ENCODE measurements around the gene PCNX2.

Gene PCNX2

DNA sequence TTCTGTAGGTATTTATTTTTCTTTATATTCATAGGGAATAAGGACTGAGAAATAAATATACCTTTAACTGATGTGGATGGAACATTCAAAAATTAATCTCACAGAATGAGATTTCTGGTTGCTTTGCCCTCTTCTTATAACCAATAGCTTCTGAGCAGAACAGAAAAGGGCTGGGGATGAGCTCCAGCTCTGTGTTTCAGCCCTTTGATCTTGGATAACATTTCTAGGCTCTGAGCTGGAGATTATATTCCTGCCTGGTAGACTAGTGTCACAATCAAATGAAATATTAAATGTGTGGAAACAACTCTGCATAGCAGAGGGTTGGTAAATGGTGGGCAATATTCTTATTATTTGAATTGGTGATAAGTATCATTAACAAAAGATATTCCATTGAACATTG is 46.6 kb upstream of the PCNX2 start (continued):
- TF ChIP-seq KLF9 (tag by site-specific recombination; IDR thresholded peaks at IDR 0.05; ENCODE audit: low read depth) (no peak), ZFP41 (tag by site-specific recombination; IDR thresholded peaks at IDR 0.05; ENCODE audit: borderline replicate concordance) (no peak), ZSCAN16 (tag by site-specific recombination; IDR thresholded peaks at IDR 0.05) (no peak), ZNF544 (tag by site-specific recombination; IDR thresholded peaks at IDR 0.05) (no peak), ZNF776 (tag by site-specific recombination; IDR thresholded peaks at IDR 0.05; ENCODE audit: borderline replicate concordance) (no peak), KLF8 (tag by site-specific recombination; IDR thresholded peaks at IDR 0.05) (no peak)
- TF ChIP-seq, protein P1, sequence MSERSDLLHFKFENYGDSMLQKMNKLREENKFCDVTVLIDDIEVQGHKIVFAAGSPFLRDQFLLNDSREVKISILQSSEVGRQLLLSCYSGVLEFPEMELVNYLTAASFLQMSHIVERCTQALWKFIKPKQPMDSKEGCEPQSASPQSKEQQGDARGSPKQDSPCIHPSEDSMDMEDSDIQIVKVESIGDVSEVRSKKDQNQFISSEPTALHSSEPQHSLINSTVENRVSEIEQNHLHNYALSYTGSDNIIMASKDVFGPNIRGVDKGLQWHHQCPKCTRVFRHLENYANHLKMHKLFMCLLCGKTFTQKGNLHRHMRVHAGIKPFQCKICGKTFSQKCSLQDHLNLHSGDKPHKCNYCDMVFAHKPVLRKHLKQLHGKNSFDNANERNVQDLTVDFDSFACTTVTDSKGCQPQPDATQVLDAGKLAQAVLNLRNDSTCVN (tag by site-specific recombination; optimal IDR thresholded peaks at IDR 0.05), result no peak

DNA sequence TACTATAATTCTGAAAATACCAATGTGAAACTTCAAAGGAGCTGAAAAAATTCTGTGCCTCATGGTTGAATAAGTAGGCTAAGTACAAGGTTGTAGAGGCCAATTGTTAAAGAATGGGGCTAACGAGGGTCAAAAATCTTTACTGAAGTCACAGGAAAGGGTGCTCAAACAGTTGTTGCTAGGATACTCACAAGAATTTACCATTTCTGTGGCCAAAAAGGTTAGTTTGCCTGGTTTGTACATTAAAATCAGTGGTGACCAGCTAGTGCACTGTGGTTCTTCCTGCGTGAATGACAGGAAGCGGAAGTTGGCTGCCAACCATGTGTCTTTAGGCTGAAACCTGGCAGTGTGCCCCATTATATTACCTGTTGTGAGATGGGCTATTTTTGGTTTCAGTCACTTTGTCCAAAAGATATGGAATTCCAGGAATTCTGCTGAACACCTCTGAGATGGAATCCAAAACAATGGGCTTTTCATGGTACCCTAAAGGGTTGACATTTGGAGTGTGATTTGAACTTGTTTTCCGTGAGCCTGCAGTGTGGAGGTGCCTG is 45.5 kb upstream of the PCNX2 start:
- Histone ChIP-seq H3K36me3 (ENCODE audit: control insufficient read depth in 2 of 2, insufficient read depth in 1 of 2, low read length in 2 of 2) (no peaks in the 10 kb centered on the region; a peak in 1 of 3 replicates), H3K9me3 (ENCODE audit: control insufficient read depth, insufficient read depth, low read depth, low read length) (no peaks in the 10 kb centered on the region), H3K4me1 (ENCODE audit: control insufficient read depth, insufficient read depth, low read length) (peaks cover 33% of the 10 kb centered on the region), H3K27ac (ENCODE audit: extremely low read depth, low read depth, low read length) (no peak overlapping the region), H3K4me3 (ENCODE audit: low read depth, low read length) (no peak overlapping the region)
- CTCF ChIA-PET, result interaction anchor here (0.9 to 1.3 kb wide), 3 partner anchors 8 to 23 kb away, joined by 3 to 4 read pairs (median 4); no protein-coding TSS in a partner anchor
- POLR2A ChIA-PET, result no interaction called here
- TF ChIP-seq, protein P2, sequence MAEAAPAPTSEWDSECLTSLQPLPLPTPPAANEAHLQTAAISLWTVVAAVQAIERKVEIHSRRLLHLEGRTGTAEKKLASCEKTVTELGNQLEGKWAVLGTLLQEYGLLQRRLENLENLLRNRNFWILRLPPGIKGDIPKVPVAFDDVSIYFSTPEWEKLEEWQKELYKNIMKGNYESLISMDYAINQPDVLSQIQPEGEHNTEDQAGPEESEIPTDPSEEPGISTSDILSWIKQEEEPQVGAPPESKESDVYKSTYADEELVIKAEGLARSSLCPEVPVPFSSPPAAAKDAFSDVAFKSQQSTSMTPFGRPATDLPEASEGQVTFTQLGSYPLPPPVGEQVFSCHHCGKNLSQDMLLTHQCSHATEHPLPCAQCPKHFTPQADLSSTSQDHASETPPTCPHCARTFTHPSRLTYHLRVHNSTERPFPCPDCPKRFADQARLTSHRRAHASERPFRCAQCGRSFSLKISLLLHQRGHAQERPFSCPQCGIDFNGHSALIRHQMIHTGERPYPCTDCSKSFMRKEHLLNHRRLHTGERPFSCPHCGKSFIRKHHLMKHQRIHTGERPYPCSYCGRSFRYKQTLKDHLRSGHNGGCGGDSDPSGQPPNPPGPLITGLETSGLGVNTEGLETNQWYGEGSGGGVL (tag by site-specific recombination; IDR thresholded peaks at IDR 0.05), result no peak
- no peak for TF ChIP-seq ZNF157 (tag by site-specific recombination; IDR thresholded peaks at IDR 0.05)
- TF ChIP-seq ZNF311 (tag by site-specific recombination; IDR thresholded peaks at IDR 0.05; ENCODE audit: borderline replicate concordance), result no peak
- no peak for TF ChIP-seq ZNF341 (tag by site-specific recombination; IDR thresholded peaks at IDR 0.05; ENCODE audit: low read depth)
- TF ChIP-seq SCRT2 (tag by site-specific recombination; IDR thresholded peaks at IDR 0.05), result 0 out of 2 replicates have a peak, but pooled peaks have one; percentile 11

DNA sequence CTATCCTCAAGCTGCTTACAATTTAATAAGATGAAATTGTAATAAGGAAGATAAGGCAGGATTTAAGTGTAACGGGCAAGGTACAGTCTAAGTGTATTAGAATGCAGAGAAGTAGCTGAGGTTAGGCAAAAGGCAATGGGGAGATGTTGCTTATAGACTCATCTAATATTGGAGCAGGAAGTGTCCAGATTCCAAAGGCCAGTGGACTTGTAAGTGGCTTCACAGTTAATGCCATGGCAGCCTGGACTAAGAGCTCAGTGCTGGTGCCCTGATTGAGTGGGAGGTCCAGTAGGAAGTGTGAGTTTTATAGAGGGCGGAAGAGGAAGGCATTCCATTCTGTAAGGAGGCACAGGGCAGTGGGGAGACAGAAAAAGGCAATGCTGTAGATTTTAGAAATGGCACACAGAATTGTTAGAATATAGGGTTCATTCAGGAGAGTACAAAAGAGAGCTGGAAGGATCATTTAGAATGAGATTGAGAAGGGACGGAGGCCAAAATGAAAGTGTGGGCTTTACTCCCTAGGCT is 44.6 kb upstream of the PCNX2 start:
- CTCF ChIA-PET, result interaction anchor here (0.6 to 3.2 kb wide), 5 partner anchors 9 to 585 kb away, joined by 3 to 10 read pairs (median 4); no protein-coding TSS in a partner anchor
- Histone ChIP-seq H3K4me1 (ENCODE audit: control insufficient read depth, insufficient read depth, low read length) (peaks cover 33% of the 10 kb centered on the region), H3K36me3 (ENCODE audit: control insufficient read depth in 2 of 2, insufficient read depth in 1 of 2, low read length in 2 of 2) (no peaks in the 10 kb centered on the region; a peak in 1 of 3 replicates), H3K9me3 (ENCODE audit: control insufficient read depth, insufficient read depth, low read depth, low read length) (no peaks in the 10 kb centered on the region), H3K4me3 (ENCODE audit: low read depth, low read length) (no peak overlapping the region), H3K27ac (ENCODE audit: extremely low read depth, low read depth, low read length) (no peak overlapping the region)
- TF ChIP-seq, protein P3, sequence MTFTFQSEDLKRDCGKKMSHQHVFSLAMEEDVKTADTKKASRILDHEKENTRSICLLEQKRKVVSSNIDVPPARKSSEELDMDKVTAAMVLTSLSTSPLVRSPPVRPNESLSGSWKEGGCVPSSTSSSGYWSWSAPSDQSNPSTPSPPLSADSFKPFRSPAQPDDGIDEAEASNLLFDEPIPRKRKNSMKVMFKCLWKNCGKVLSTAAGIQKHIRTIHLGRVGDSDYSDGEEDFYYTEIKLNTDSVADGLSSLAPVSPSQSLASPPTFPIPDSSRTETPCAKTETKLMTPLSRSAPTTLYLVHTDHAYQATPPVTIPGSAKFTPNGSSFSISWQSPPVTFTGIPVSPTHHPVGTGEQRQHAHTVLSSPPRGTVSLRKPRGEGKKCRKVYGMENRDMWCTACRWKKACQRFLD (tag by site-specific recombination; IDR thresholded peaks at IDR 0.05), result no peak
- TF ChIP-seq ZFHX2 (tag by site-specific recombination; conservative IDR thresholded peaks at IDR 0.05) (peak; percentile 86), EGR2 (tag by site-specific recombination; IDR thresholded peaks at IDR 0.05; ENCODE audit: low read depth) (peak; percentile 90)
- POLR2A ChIA-PET, result interaction anchor here (1.1 kb wide), 1 partner anchor 12 kb away, joined by 5 read pairs; the partner anchor contains the start of gene MAP3K21
